Common myeloid progenitor, CD34-positive (primary cell): ENCODE data around the gene THSD7B.
"Not testable (repeated sequence)": the region's sequence is repeated elsewhere in the genome, so short reads cannot be mapped to it uniquely, and the experiment has no call there.

Experiments used
- CTCF ChIA-PET: fragments of 350-600 bp; sonication (Branson Sonifier 250); formaldehyde crosslinking; loops from one replicate; lab custom pipeline; 2021; ENCODE audit warnings: antibody characterized with exemption; lab: Charles Lee
- POLR2A ChIA-PET: fragments of 350-600 bp; sonication (Branson Sonifier 250); formaldehyde crosslinking; loops from one replicate; lab custom pipeline; 2021; ENCODE audit warnings: antibody characterized with exemption; lab: Charles Lee
- DNase-seq, 3 donors: peaks; one replicate each; pipeline versions ENCODE4 v3.0.0 to v3.0.0-alpha.2; 2013
- H3K27ac ChIP-seq, 2 experiments: 1 replicate in 1 of 2; 2 replicates in 1 of 2; pipeline ENCODE4 v1.7.0; 2013; ENCODE audit warnings: inconsistent platforms in 2 of 2, low read length in 2 of 2, mild to moderate bottlenecking in 2 of 2, low read depth in 1 of 2, moderate library complexity in 1 of 2; ENCODE audit not compliant: severe bottlenecking in 2 of 2, insufficient read depth in 1 of 2, poor library complexity in 1 of 2
- H3K27me3 ChIP-seq, 5 experiments: replicated peaks in 2 of 5; 1 replicate in 3 of 5; 2 replicates in 2 of 5; pipeline versions ENCODE4 v1.6.1 to v1.7.0; 2013; ENCODE audit warnings: low read length in 4 of 5, mild to moderate bottlenecking in 2 of 5, moderate library complexity in 2 of 5, inconsistent platforms in 1 of 5; ENCODE audit not compliant: insufficient read depth in 5 of 5, control insufficient read depth in 4 of 5
- H3K36me3 ChIP-seq, 4 experiments: 1 replicate in 2 of 4; 2 replicates in 2 of 4; pipeline versions ENCODE4 v1.6.1 to v1.7.0; 2013; ENCODE audit warnings: low read length in 3 of 4, control low read depth in 1 of 4, mild to moderate bottlenecking in 1 of 4; ENCODE audit not compliant: control insufficient read depth in 4 of 4, insufficient read depth in 4 of 4
- H3K4me1 ChIP-seq, 4 experiments: 1 replicate in 3 of 4; 2 replicates in 1 of 4; pipeline versions ENCODE4 v1.6.1 to v1.7.1; 2013; ENCODE audit warnings: low read length in 3 of 4, mild to moderate bottlenecking in 3 of 4, control low read depth in 1 of 4, inconsistent platforms in 1 of 4, moderate library complexity in 1 of 4; ENCODE audit not compliant: control insufficient read depth in 4 of 4, insufficient read depth in 4 of 4; ENCODE audit errors: control extremely low read depth in 1 of 4
- H3K4me3 ChIP-seq, 7 experiments: 1 replicate in 4 of 7; 2 replicates in 3 of 7; pipeline versions ENCODE4 v1.5.1 to v1.7.0; 2013; ENCODE audit warnings: mild to moderate bottlenecking in 7 of 7, low read length in 6 of 7, moderate library complexity in 6 of 7, inconsistent platforms in 2 of 7, low read depth in 2 of 7, control low read depth in 1 of 7; ENCODE audit not compliant: insufficient read depth in 4 of 7, control insufficient read depth in 1 of 7; ENCODE audit errors: extremely low read depth in 1 of 7
- H3K9me3 ChIP-seq, 5 experiments: 1 replicate in 4 of 5; 2 replicates in 1 of 5; pipeline versions ENCODE4 v1.6.1 to v1.7.1; 2013; ENCODE audit warnings: low read length in 4 of 5, mild to moderate bottlenecking in 2 of 5, inconsistent platforms in 1 of 5, low read depth in 1 of 5, moderate library complexity in 1 of 5; ENCODE audit not compliant: control insufficient read depth in 4 of 5, insufficient read depth in 2 of 5; ENCODE audit errors: control extremely low read depth in 1 of 5
- WGBS: methylation state at CpG from one replicate; pipeline ENCODE4 v1.1.5; 2013; ENCODE audit not compliant: insufficient coverage; 5-methylcytosine and 5-hydroxymethylcytosine counted together

The THSD7B gene

DNA sequence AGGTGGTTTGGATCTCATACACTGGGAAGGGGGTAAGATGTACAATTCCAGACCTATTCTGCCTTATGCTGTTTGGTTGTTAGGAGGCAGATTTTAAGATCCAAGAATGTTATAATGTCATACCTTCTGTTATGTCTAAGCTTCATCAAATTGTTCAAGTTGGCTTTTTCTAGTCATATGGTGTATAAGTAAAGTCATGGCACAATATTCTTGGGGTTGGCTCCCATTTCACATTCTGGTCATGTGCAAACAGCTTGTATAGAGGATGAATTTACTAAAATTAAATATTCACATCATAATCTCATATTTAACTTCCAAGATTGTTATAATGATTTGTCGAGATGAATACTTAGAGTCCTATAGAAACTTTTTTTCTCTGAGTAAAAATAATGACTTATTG lies 774.0 kb downstream of the THSD7B start:
- Histone ChIP-seq H3K27ac (no peak overlapping the region), H3K4me3 (no peak overlapping the region), H3K9me3 (no peaks in the 10 kb centered on the region), H3K27me3 (no peaks in the 10 kb centered on the region), H3K36me3 (no peaks in the 10 kb centered on the region), H3K4me1 (no peaks in the 10 kb centered on the region)
- ChIA-PET CTCF (no interaction called here), POLR2A (interaction anchor here (0.5 to 0.6 kb wide), 2 partner anchors 8 to 120 kb away, joined by 3 read pairs; no protein-coding TSS in a partner anchor)
- DNase-seq, result no peak
- WGBS, result no CpG with 5 or more reads among the region's 1 CpG

DNA sequence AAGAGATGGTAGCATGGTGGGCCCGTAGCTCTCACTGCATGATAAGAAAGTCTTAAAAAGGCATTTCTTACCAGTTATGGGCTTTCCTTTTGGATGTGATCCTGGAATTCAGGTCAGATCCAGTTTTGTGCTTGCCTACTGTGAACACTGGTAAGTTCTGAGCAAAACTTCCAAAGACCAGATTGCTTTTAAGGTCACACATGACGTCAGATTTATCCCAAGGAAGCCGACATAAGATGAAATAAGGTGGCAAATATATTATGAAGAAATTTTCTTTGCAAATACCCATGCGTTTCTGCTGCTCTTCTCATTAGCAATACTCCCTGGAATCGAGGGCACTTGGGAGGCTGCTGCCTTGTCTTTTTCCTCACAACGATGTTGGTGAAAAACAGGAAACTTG lies 782.5 kb downstream of the THSD7B start:
- 96% methylated on average over 4 of the region's 6 CpGs for WGBS
- Histone ChIP-seq H3K27me3 (no peaks in the 10 kb centered on the region), H3K36me3 (no peaks in the 10 kb centered on the region), H3K4me3 (no peak overlapping the region), H3K4me1 (no peaks in the 10 kb centered on the region), H3K9me3 (no peaks in the 10 kb centered on the region), H3K27ac (no peak overlapping the region)
- ChIA-PET CTCF (no interaction called here), POLR2A (no interaction called here)
- no peak for DNase-seq

DNA sequence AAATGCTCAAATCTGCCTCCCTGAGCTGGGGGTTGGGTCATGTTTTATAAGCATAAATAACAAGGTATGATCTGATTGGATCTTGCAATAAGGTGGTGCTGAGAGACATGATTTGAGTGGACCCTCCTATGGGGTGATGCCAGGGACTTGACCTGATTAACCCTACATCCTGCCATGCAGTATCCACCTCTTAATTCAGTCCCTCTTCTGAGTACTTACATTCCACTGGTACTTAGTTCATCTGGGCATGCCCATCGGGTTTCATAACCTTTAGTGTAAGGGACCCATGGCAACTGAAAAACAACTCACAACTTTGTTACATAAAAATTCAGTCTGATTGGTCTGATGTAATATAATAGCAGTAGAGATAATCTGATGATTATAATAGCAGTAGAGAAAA lies 801.0 kb downstream of the THSD7B start:
- DNase-seq, result no peak
- no CpG with 5 or more reads among the region's 1 CpG for WGBS
- POLR2A ChIA-PET, result no interaction called here

DNA sequence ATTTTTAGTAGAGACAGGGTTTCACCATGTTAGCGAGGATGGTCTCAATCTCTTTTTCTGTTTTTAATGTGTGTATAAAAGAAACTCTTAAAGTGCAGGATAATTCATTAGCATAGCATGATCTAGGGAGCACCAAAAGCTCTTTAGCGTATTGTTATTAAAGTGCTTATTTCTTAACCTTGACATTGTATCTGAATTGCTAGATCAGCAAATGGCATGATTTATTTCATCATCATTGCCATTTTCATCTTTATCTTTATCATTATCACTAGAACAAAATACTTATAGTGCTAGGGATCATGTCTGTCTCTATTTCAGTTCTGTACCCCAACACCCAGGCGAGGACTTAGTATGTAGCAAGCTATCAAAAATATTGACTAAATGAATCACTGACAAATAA lies 805.1 kb downstream of the THSD7B start:
- POLR2A ChIA-PET, result no interaction called here
- CTCF ChIA-PET, result no interaction called here
- DNase-seq, result no peak
- no peaks in the 10 kb centered on the region for H3K27me3 ChIP-seq
- no peaks in the 10 kb centered on the region for H3K9me3 ChIP-seq
- no peaks in the 10 kb centered on the region for H3K4me1 ChIP-seq
- WGBS, result 95% methylated on average over 2 of the region's 3 CpGs
- no peaks in the 10 kb centered on the region for H3K36me3 ChIP-seq
- H3K27ac ChIP-seq, result no peak overlapping the region
- H3K4me3 ChIP-seq, result no peak overlapping the region

More for the DNA sequence above, 801.0 kb downstream of the THSD7B start:
- no peak overlapping the region for H3K27ac ChIP-seq
- H3K27me3 ChIP-seq, result no peaks in the 10 kb centered on the region
- H3K9me3 ChIP-seq, result no peaks in the 10 kb centered on the region
- H3K4me3 ChIP-seq, result no peak overlapping the region
- H3K36me3 ChIP-seq, result no peaks in the 10 kb centered on the region
- no peaks in the 10 kb centered on the region for H3K4me1 ChIP-seq
- CTCF ChIA-PET, result no interaction called here

DNA sequence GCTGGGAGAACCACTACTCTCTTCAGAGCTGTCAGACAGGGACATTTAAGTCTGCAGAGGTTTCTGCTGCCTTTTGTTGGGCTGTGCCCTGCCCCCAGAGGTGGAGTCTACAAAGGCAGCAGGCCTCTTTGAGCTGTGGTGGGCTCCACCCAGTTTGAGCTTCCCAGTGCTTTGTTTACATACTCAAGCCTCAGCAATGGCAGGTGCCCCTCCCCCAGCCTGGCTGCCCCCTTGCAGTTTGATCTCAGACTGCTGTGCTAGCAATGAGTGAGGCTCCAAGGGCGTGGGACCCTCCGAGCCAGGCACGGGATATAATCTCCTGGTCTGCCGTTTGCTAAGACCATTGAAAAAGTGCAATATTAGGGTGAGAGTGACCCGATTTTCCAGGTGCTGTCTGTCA lies 822.5 kb downstream of the THSD7B start:
- WGBS, result 85% methylated on average over 5 of the region's 5 CpGs
- CTCF ChIA-PET, result interaction anchor here (1.0 kb wide), 1 partner anchor 9 kb away, joined by 4 read pairs; no protein-coding TSS in a partner anchor
- DNase-seq, H3K4me1 ChIP-seq, H3K27me3 ChIP-seq, POLR2A ChIA-PET, H3K36me3 ChIP-seq, H3K27ac ChIP-seq, H3K9me3 ChIP-seq, H3K4me3 ChIP-seq: not testable (repeated sequence)

DNA sequence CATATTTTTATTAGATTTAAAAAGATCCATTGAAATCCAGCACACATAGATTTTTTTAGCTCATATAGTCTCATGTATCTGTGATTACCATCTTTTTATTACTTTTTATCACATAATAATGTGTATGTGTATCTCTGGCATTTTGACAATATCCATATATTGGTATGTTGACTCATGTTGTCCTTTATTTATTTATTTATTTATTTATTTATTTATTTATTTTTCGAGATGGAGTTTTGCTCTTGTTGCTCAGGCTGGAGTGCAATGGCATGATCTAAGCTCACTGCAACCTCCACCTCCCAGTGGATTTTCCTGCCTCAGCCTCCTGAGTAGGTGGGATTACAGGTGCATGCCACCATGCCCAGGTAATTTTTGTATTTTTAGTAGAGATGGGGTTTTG lies 823.2 kb downstream of the THSD7B start:
- H3K36me3 ChIP-seq, H3K4me1 ChIP-seq, POLR2A ChIA-PET, H3K4me3 ChIP-seq, H3K27me3 ChIP-seq, H3K27ac ChIP-seq, DNase-seq, H3K9me3 ChIP-seq: not testable (repeated sequence)
- CTCF ChIA-PET, result interaction anchor here (1.0 kb wide), 1 partner anchor 10 kb away, joined by 4 read pairs; no protein-coding TSS in a partner anchor
- WGBS, result no CpG with 5 or more reads among the region's 1 CpG

DNA sequence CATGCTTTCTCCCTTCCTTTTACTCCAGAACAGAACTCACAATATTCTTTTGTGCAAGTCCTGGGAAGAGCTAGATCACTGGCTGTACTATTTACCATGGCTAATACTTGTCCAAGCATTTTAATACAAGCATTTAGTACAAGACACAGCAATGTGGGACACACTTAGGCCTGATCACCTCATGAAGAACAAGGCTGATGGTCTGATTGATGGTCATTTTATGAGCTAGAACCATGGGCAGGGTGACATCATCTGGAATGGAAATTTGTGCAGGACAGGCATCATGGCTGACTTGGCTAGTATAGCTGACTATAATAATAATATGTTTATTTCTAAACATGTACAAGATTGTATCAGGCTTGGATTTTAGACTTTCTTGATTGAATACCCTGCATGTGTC lies 824.8 kb downstream of the THSD7B start:
- Histone ChIP-seq H3K4me3 (no peak overlapping the region), H3K4me1 (no peaks in the 10 kb centered on the region), H3K27me3 (no peaks in the 10 kb centered on the region), H3K27ac (no peak overlapping the region), H3K9me3 (no peaks in the 10 kb centered on the region), H3K36me3 (no peaks in the 10 kb centered on the region)
- ChIA-PET POLR2A (no interaction called here), CTCF (no interaction called here)
- no peak for DNase-seq
